8988T (cell line): ENCODE data around the gene RYR2.

Source experiments
- DNase-seq: peaks from one replicate; pipeline ENCODE4 v3.0.0; 2011

Gene RYR2

DNA sequence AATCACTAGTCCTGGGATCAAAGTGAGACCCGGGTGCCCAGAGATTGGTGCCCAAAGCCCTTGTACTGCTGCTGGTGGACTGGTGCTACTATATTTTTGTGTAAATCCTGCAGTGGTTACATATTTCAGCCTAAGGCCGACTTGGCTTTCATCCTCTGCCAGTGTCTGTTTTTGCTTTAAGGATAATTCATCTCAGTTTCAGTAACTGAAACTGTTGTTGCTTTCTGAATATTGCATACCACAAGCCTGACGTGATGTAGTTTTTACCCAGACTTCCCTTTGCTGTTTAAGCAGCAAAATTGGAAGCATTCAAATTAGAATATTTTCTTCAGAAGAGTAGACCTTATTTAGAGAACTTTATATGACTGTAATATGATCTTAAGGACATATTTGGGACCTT is 341.8 kb downstream of the RYR2 start:
- DNase-seq, result no peak

- DNase-seq, result no peak
Measured at GRCh38 chr1:237384213-237384612, 342.2 kb downstream of the RYR2 start.

- no peak for DNase-seq
Measured at GRCh38 chr1:237386362-237387143, 344.6 kb downstream of the RYR2 start.

DNA sequence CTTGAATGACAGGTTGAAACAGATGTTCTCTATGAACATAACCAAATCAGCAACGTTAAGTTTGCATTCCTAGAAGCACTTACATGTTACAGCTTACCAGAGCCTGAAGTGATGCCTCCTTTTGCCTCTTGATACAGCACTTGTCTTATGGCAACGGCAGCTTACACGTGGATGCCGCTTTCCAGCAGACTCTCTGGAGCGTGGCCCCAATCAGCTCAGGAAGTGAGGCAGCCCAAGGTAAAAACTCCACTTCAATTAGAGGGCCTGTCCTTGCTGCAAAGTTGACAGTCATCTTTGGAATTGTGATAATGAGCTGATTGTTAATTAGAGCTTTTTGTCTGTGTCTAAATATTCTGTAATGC is 345.1 kb downstream of the RYR2 start:
- DNase-seq, result no peak

GRCh38 chr1:237390823-237391222 is 348.8 kb downstream of the RYR2 start:
- DNase-seq, result no peak

GRCh38 chr1:237393632-237394031 is 351.6 kb downstream of the RYR2 start:
- no peak for DNase-seq

GRCh38 chr1:237394281-237394680 is 352.3 kb downstream of the RYR2 start:
- no peak for DNase-seq

DNA sequence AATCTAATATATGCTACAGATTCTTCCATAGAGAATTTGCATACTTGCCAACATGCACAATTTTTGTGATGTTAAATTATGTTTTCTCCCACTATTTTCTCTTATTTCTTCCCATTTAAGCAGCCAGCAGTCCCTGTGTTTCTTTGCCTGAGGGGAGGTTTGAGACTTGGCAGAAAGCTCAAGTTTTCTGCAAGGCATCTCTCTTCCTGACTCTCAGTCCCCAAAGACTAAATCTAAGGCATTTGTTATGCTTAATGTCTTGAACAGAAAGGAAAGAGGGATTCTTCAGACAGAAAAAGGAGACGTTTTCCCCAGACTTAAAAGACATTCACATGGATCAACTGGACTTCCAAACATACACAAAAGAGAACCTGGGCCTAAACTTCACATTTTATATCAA is 354.4 kb downstream of the RYR2 start:
- DNase-seq, result no peak

- DNase-seq, result no peak
Measured at GRCh38 chr1:237398751-237399150, 356.8 kb downstream of the RYR2 start.

- no peak for DNase-seq
Measured at GRCh38 chr1:237405912-237406311, 363.9 kb downstream of the RYR2 start.

GRCh38 chr1:237411621-237412020 is 369.6 kb downstream of the RYR2 start:
- DNase-seq, result no peak

DNA sequence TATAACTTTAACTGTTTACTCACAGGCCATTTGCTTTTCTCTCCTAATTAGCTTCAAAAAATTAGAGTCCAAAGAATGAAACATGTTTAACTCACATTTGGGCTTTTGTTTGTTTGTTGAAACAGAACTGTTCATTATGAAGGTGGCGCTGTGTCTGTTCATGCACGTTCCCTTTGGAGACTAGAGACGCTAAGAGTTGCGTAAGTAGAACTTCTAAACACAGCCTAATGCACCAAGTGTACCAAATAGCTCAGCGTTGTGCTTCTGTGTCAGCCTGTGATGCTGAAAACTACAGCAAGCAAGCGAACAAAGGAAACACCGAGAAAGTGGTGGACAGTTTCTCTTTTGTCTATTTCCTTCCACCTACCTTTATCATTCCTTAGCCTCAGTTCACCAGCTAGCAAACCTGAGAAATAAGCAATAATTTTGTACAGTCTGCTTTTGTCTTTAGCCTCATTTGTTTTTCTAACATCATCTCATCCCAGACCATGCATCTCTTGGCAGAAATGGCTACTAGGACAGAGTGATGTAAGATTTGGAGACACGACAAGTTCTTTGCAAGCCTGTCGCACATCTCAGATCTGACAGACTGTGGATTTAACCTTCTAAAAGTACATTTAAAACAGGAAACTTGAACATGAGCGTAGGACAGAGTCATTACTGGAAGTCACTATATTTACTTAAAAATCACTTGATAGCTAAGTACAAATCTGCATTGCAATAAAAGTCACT is 375.1 kb downstream of the RYR2 start:
- DNase-seq, result no peak

DNA sequence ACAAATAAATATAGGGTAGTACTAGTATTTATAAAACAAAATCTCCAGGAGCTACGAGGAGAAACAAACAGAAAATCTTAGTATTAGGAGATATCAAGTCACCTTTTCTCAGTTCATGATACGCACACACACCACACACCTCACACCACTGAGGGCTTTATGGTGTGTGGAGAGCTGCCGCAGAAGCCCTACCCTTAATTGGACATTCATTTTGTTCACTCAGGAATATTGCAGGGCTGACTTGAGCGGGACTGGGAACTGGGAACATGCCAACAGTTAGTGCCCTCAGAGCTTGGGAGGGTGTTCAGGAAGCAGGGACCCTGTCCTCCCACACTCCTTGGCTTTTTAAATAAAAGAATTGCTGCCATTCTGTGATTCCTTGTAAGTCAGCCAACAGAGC is 386.8 kb downstream of the RYR2 start:
- DNase-seq, result no peak

DNA sequence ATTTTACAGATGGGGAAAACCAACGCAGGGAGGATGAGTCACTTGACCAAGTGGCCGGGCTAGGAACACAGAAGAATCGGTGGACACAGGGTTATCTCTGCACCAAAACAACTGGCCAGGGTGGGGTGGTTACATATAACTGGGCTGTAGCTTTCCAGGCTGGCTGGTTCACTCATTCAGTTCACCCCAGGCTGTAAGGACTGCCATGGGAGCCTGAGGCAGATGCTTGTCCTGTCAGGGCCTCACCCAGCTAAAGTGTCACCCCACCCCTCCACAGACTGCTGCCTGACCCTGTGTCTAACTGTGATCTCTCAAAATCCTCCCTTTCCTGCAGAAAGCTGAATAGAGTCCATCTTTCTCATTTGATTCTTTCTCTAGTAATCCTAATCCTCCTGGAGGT is 387.3 kb downstream of the RYR2 start:
- DNase-seq, result no peak

DNA sequence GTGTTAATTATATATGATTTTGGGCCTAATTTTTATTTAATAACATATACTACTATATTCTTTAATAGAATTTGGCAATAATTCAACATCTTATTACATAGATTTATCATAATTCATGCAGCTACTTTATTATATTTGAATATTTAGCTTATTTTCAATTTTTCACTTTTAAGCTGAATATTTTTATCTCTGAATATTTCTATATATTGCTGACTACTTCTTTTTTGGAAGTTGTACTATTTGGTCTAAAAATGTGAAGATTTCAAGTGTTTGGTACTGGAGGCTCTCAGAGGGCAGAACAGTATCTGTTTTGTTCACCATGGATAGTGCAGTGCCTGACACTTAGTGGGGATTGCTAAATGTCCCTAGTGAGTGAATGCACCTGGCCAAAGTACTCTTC is 389.5 kb downstream of the RYR2 start:
- DNase-seq, result no peak

- no peak for DNase-seq
Measured at GRCh38 chr1:237440346-237440745, 398.4 kb downstream of the RYR2 start.

GRCh38 chr1:237444120-237444790 is 402.3 kb downstream of the RYR2 start:
- DNase-seq, result no peak

- no peak for DNase-seq
Measured at GRCh38 chr1:237448042-237448441, 406.1 kb downstream of the RYR2 start.

DNA sequence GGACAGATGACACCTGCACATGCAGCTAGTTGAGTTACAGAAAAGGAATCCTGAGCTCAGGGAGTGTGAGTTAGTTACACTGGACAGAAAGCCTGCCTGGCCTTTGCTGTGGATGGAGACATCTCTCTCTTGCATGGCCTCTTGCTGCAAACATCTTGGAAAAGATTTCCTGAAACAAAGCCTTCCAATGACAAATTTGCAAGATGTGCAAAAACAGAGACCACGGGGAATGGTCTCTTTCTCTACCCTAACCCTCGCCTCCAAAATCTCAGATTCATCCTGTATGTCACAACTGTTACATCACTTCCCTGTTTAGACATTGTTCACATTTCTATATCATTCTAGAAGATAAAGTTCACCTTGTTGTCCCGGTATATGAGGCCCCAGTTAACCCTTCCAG is 415.6 kb downstream of the RYR2 start:
- DNase-seq, result no peak

- DNase-seq, result no peak
Measured at GRCh38 chr1:237467320-237467719, 425.3 kb downstream of the RYR2 start.

DNA sequence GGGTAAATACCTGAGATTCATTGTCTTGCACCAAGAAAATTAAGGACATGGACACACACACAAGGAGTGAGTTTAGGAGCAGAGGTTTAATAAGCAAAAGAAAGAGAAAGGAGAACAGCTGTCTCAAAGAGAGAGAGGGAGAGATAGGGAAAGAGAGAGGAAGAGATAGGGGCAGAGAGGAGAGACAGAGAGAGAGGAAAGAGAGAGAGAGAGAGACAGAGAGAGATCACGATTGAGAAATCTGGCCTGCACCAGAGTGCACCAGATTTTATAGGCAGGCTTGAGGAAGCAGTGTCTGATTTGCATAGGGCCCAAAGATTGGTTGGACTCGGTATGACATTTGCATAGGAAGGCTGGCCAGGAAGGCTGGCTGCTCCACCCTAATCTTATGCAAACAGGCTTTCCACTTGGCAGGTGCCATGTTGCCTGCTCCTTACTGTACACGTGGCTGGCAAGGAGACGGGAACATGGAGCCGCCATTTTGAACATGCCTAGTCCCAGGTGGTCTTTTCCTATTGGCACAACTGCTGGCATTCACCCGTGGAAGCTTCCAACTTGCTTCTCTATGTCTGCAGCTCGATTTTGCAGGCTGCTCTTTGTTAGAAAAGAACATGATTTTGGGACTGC is 428.8 kb downstream of the RYR2 start:
- DNase-seq, result no peak

- DNase-seq, result no peak
Measured at GRCh38 chr1:237471377-237471776, 429.4 kb downstream of the RYR2 start.

- no peak for DNase-seq
Measured at GRCh38 chr1:237471956-237472355, 430.0 kb downstream of the RYR2 start.

GRCh38 chr1:237473854-237474253 is 431.9 kb downstream of the RYR2 start:
- no peak for DNase-seq
